GM18505 (cell line): ENCODE measurements around the gene MYDGF.

ENCODE experiments used
- ATAC-seq: cut with Tn5 transposase; IDR thresholded peaks from one replicate; pipeline ENCODE4 v1.9.1; 2021; ENCODE audit not compliant: unreplicated experiment
- POLR2A ChIP-seq: IDR thresholded peaks from 4 replicates; pipeline ENCODE4 v1.6.1; 2011; ENCODE audit warnings: borderline replicate concordance; ENCODE audit not compliant: insufficient read depth, insufficient read length; ENCODE audit errors: extremely low read depth

The MYDGF gene

GRCh38 chr19:4675346-4675745, 5.2 kb upstream of the MYDGF start:
- ATAC-seq: no peak
- TF ChIP-seq POLR2A: no peak

GRCh38 chr19:4673726-4674125, 3.6 kb upstream of the MYDGF start:
- no peak for ATAC-seq

GRCh38 chr19:4673216-4673615, 3.1 kb upstream of the MYDGF start:
- TF ChIP-seq POLR2A: no peak
- ATAC-seq: no peak

More at GRCh38 chr19:4673726-4674125, 3.6 kb upstream of the MYDGF start:
- TF ChIP-seq POLR2A: no peak

- no peak for TF ChIP-seq POLR2A
- no peak for ATAC-seq
Observed at GRCh38 chr19:4671185-4671851, 1.2 kb upstream of the MYDGF start.

GRCh38 chr19:4664642-4665041, 5.5 kb downstream of the MYDGF start:
- no peak for TF ChIP-seq POLR2A
- ATAC-seq: no peak

GRCh38 chr19:4662812-4663211, 7.3 kb downstream of the MYDGF start:
- no peak for ATAC-seq
- TF ChIP-seq POLR2A: no peak

GRCh38 chr19:4662020-4662695, 8.0 kb downstream of the MYDGF start:
- TF ChIP-seq POLR2A: no peak
- no peak for ATAC-seq

- no peak for ATAC-seq
- TF ChIP-seq POLR2A: no peak
Observed at GRCh38 chr19:4660993-4661392, 9.1 kb downstream of the MYDGF start.

GRCh38 chr19:4660181-4660791, 9.9 kb downstream of the MYDGF start:
- no peak for ATAC-seq
- TF ChIP-seq POLR2A: no peak

GRCh38 chr19:4657835-4658234, 12.3 kb downstream of the MYDGF start:
- ATAC-seq: no peak
- no peak for TF ChIP-seq POLR2A

- TF ChIP-seq POLR2A: no peak
- ATAC-seq: no peak
Observed at GRCh38 chr19:4657262-4657661, 12.9 kb downstream of the MYDGF start.

GRCh38 chr19:4656102-4656501, 14.0 kb downstream of the MYDGF start:
- TF ChIP-seq POLR2A: no peak
- no peak for ATAC-seq

- ATAC-seq: no peak
- TF ChIP-seq POLR2A: no peak
Observed at GRCh38 chr19:4654437-4655361, 15.4 kb downstream of the MYDGF start.

GRCh38 chr19:4653793-4654436, 16.2 kb downstream of the MYDGF start:
- no peak for ATAC-seq
- no peak for TF ChIP-seq POLR2A

- no peak for TF ChIP-seq POLR2A
- ATAC-seq: no peak
Observed at GRCh38 chr19:4652075-4652474, 18.1 kb downstream of the MYDGF start.
